HepG2 (cell line): ENCODE results near the gene ARL6. TPM values are rescaled to one million over a fixed set of nuclear protein-coding genes. Genes with fewer than 3 reads are reported as not detected.
A peak's percentile ranks its signal among the peaks of the same experiment; 100 is the strongest.

Experiments used
- ATAC-seq: fragments of 200-7000 bp; cut with Tn5 transposase; 3 replicates; pipeline ENCODE4 v1.9.1; 2020; ENCODE audit warnings: mild to moderate bottlenecking, moderate library complexity
- BruUV-seq: library from RNA; stranded (reverse); fragments of 400-500 nt; replicated peaks from 2 replicates; lab custom pipeline; 2021; lab: Mats Ljungman, UMichigan
- CTCF ChIA-PET: fragments of 300-600 bp; formaldehyde crosslinking; extraction: SDS; loops from one replicate; lab custom pipeline; 2021; ENCODE audit warnings: low total read pairs, inconsistent platforms, low intra/inter-chr PET ratio; lab: Yijun Ruan, JAX
- POLR2A ChIA-PET: fragments of 350-600 bp; sonication (Branson Sonifier 250); formaldehyde crosslinking; loops from one replicate; lab custom pipeline; 2020; ENCODE audit warnings: antibody characterized with exemption, inconsistent platforms; lab: Yijun Ruan, JAX
- DNase-seq: peaks from one replicate; pipeline ENCODE4 v3.0.0-alpha.2; 2015; ENCODE audit warnings: low spot score
- FAIRE-seq: peaks from 3 replicates; lab custom pipeline; 2011; peaks lifted over from hg19 to GRCh38; lab: Jason Lieb, UNC
- H2AFZ ChIP-seq: one replicate; pipeline ENCODE4 v1.6.1; 2011; ENCODE audit warnings: low read length, inconsistent platforms
- H3K27ac ChIP-seq: fragments of 300-600 bp; 3 replicates; pipeline ENCODE4 v1.8.0; 2011; ENCODE audit warnings: mixed run types, mild to moderate bottlenecking, mixed read lengths, low read length, inconsistent platforms; ENCODE audit not compliant: insufficient read depth; ENCODE audit errors: extremely low read length
- H3K27me3 ChIP-seq, 2 experiments: fragments of 200-600 bp in 1 of 2; 2 replicates in 1 of 2; 3 replicates in 1 of 2; pipeline versions ENCODE4 v1.6.0 to v1.8.0; 2011; ENCODE audit warnings: low read length in 2 of 2, mild to moderate bottlenecking in 2 of 2, moderate library complexity in 2 of 2, inconsistent platforms in 1 of 2; ENCODE audit not compliant: insufficient read depth in 2 of 2, control insufficient read depth in 1 of 2
- H3K36me3 ChIP-seq, 2 experiments: fragments of 200-600 bp in 1 of 2; replicated peaks in 1 of 2; 2 replicates in 1 of 2; 3 replicates in 1 of 2; pipeline versions ENCODE4 v1.5.1 to v1.8.0; 2011; ENCODE audit warnings: low read length in 2 of 2, inconsistent platforms in 1 of 2; ENCODE audit not compliant: insufficient read depth in 2 of 2, control insufficient read depth in 1 of 2
- H3K4me1 ChIP-seq: 2 replicates; pipeline ENCODE4 v1.5.1; 2012; ENCODE audit warnings: low read length, inconsistent platforms; ENCODE audit not compliant: insufficient read depth
- H3K4me2 ChIP-seq: 2 replicates; pipeline ENCODE4 v1.6.0; 2011; ENCODE audit warnings: low read depth, low read length, inconsistent platforms
- H3K4me3 ChIP-seq, 3 experiments: fragments of 200-600 bp in 1 of 3; sonication (generic), shearing (Covaris generic) in 1 of 3; replicated peaks in 1 of 3; 2 replicates each; pipeline ENCODE4 v1.5.1; 2011 to 2016; ENCODE audit warnings: low read length in 3 of 3, inconsistent platforms in 2 of 3, low read depth in 2 of 3, mild to moderate bottlenecking in 2 of 3, control low read depth in 1 of 3, mixed read lengths in 1 of 3; ENCODE audit not compliant: insufficient read depth in 1 of 3
- H3K79me2 ChIP-seq: one replicate; pipeline ENCODE4 v1.6.1; 2011; ENCODE audit warnings: low read length, inconsistent platforms; ENCODE audit not compliant: insufficient read depth
- H3K9ac ChIP-seq: 2 replicates; pipeline ENCODE4 v1.6.0; 2011; ENCODE audit warnings: mild to moderate bottlenecking, low read depth, low read length, inconsistent platforms; ENCODE audit not compliant: insufficient read depth
- H3K9me3 ChIP-seq: 2 replicates; pipeline ENCODE4 v1.5.1; 2012; ENCODE audit warnings: mild to moderate bottlenecking, low read length
- H4K20me1 ChIP-seq: 2 replicates; pipeline ENCODE4 v1.6.0; 2011; ENCODE audit warnings: inconsistent platforms, mild to moderate bottlenecking, low read length, moderate library complexity; ENCODE audit not compliant: insufficient read depth
- GTF2F1 ChIP-seq: fragments of 150-350 bp; IDR thresholded peaks from 2 replicates; pipeline ENCODE4 v1.6.1; 2014; ENCODE audit warnings: low read length
- HOXA5 ChIP-seq: sonication (generic); formaldehyde crosslinking; IDR thresholded peaks from 2 replicates; pipeline ENCODE4 v1.4.0; 2020; ENCODE audit warnings: missing genetic modification reagents
- JUN ChIP-seq: sonication (generic); formaldehyde crosslinking; IDR thresholded peaks from 2 replicates; pipeline ENCODE4 v1.4.0; 2020; ENCODE audit warnings: mild to moderate bottlenecking, missing genetic modification reagents
- MAFF ChIP-seq: IDR thresholded peaks from 2 replicates; pipeline ENCODE4 v1.6.1; 2011; ENCODE audit warnings: low read depth, low read length, improper control_type of control experiment
- MED13 ChIP-seq: sonication (generic); formaldehyde crosslinking; IDR thresholded peaks from 2 replicates; pipeline ENCODE4 v1.5.0; 2020; ENCODE audit warnings: missing genetic modification reagents
- RAD21 ChIP-seq: fragments of 450-650 bp; formaldehyde crosslinking; IDR thresholded peaks from 2 replicates; pipeline ENCODE4 v1.5.0; 2020; ENCODE audit warnings: mild to moderate bottlenecking
- SRSF9 ChIP-seq: fragments of 200-400 bp; formaldehyde crosslinking; IDR thresholded peaks from 2 replicates; pipeline ENCODE4 v1.6.1; 2018; ENCODE audit warnings: borderline replicate concordance, mild to moderate bottlenecking, low read depth, low read length; ENCODE audit not compliant: insufficient read depth, poor library complexity, severe bottlenecking
- TEAD3 ChIP-seq: optimal IDR thresholded peaks from 2 replicates; pipeline ENCODE3; 2016; ENCODE audit warnings: borderline replicate concordance
- YEATS2 ChIP-seq: sonication (generic); formaldehyde crosslinking; IDR thresholded peaks from 2 replicates; pipeline ENCODE4 v1.4.0; 2020; ENCODE audit warnings: missing genetic modification reagents, borderline replicate concordance
- ZBTB21 ChIP-seq: sonication (generic); formaldehyde crosslinking; IDR thresholded peaks from 2 replicates; pipeline ENCODE4 v1.4.0; 2020; ENCODE audit warnings: missing genetic modification reagents
- ZIK1 ChIP-seq: sonication (generic); formaldehyde crosslinking; IDR thresholded peaks from 2 replicates; pipeline ENCODE4 v1.5.0; 2020; ENCODE audit warnings: mild to moderate bottlenecking, low read depth, missing genetic modification reagents, borderline replicate concordance
- ZNF20 ChIP-seq: sonication (generic); formaldehyde crosslinking; IDR thresholded peaks from 2 replicates; pipeline ENCODE4 v1.4.0; 2020; ENCODE audit warnings: mild to moderate bottlenecking, moderate library complexity, missing genetic modification reagents
- ZNF251 ChIP-seq: sonication (generic); formaldehyde crosslinking; IDR thresholded peaks from 2 replicates; pipeline ENCODE4 v1.9.0; 2021; ENCODE audit warnings: mild to moderate bottlenecking, missing genetic modification reagents
- ZNF296 ChIP-seq: sonication (generic); formaldehyde crosslinking; conservative IDR thresholded peaks from 2 replicates; pipeline ENCODE4 v1.5.0; 2020; ENCODE audit warnings: mild to moderate bottlenecking, missing genetic modification reagents
- ZNF468 ChIP-seq: sonication (generic); formaldehyde crosslinking; IDR thresholded peaks from 2 replicates; pipeline ENCODE4 v1.8.0; 2022; ENCODE audit warnings: mild to moderate bottlenecking, moderate library complexity, missing genetic modification reagents
- ZNF552 ChIP-seq: sonication (generic); formaldehyde crosslinking; IDR thresholded peaks from 2 replicates; pipeline ENCODE4 v1.9.0; 2022; ENCODE audit warnings: missing genetic modification reagents, mild to moderate bottlenecking, borderline replicate concordance
- ZNF615 ChIP-seq: sonication (generic); formaldehyde crosslinking; IDR thresholded peaks from 2 replicates; pipeline ENCODE4 v1.5.0; 2020; ENCODE audit warnings: mild to moderate bottlenecking, missing genetic modification reagents, borderline replicate concordance
- in situ Hi-C: cut with HindIII; loops from 2 replicates; pipeline ENCODE4 v1.10.0; 2017; ENCODE audit warnings: low pct_unique_long_range_greater_than_20kb; ENCODE audit not compliant: extremely low pct_ligation_motif_present
- intact Hi-C: fragments of 100-400 bp; cut with micrococcal nuclease; formaldehyde crosslinking; loops from one replicate; pipeline ENCODE4 v1.10.0; 2022; ENCODE audit not compliant: unreplicated experiment
- polyA plus RNA-seq, 8 experiments: library from polyadenylated mRNA; depleted of rRNA in 3 of 8; stranded (reverse) in 7 of 8; unstranded in 1 of 8; fragments of >200 nt; fragmentation: Illumina TruSeq in 4 of 8; extraction: Trizol in 4 of 8; gene quantifications; 2 replicates each; pipeline versions ENCODE4 v1.2.1 to v1.2.3, GENCODE V29; 2011 to 2016; ENCODE audit warnings: low read depth in 4 of 8, missing spikeins in 1 of 8, mixed read lengths in 1 of 8; ENCODE audit not compliant: insufficient read depth in 1 of 8
- total RNA-seq, 5 experiments: library from RNA; depleted of rRNA; stranded (reverse); fragments of >200 nt; fragmentation: Illumina TruSeq; extraction: Trizol; gene quantifications; 2 replicates each; pipeline ENCODE4 v1.2.3, GENCODE V29; 2016; ENCODE audit warnings: low read depth in 1 of 5
- TF ChIP-seq, protein P1 (sequence below): conservative IDR thresholded peaks from 2 replicates; pipeline ENCODE4 v1.6.1; 2018; ENCODE audit warnings: missing genetic modification reagents
- TF ChIP-seq, protein P2 (sequence below): sonication (generic); formaldehyde crosslinking; IDR thresholded peaks from 2 replicates; pipeline ENCODE4 v1.4.0; 2020; ENCODE audit warnings: missing genetic modification reagents, low read depth, mild to moderate bottlenecking, borderline replicate concordance
- TF ChIP-seq, protein P3 (sequence below): sonication (generic); formaldehyde crosslinking; IDR thresholded peaks from 2 replicates; pipeline ENCODE4 v1.4.0; 2020; ENCODE audit warnings: mild to moderate bottlenecking, missing genetic modification reagents
- TF ChIP-seq, protein P4 (sequence below): sonication (generic); formaldehyde crosslinking; IDR thresholded peaks from 2 replicates; pipeline ENCODE4 v1.8.1; 2022; ENCODE audit warnings: low read depth, mild to moderate bottlenecking, missing genetic modification reagents

The ARL6 gene
- total and polyA plus RNA-seq, 2 of the 13 experiments (the other 11 are each of a cell fraction or from before 2014, with no cell fraction given): 1.3 to 3.7 TPM

DNA sequence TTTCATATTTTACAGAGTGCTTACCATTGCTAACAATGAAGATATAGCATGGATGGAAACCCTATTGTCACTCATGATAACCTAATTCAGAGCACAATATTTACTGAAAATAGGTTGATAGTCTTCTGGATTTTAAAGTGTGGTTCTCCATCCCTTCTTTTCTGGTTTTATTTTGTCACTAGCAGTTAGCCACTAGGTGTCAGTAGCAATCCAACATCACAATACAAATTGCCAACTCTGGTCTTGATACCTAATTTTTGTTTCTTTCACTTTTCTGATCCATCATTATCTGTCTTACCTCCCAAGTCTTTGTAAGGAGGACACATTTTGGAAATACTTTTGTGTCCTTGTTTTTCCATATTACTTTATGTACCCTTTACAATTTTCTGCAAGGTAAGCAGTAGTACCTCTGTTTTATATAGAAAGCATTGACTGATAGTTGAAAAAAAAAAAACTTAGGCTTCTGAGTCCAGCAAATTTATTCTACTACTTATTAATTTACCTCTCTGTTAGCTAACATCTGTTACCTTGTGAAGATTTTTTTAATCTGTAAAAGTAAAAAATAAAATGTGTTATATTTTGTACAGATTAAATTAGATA is 29.0 kb downstream of the ARL6 start:
- DNase-seq: peak; percentile 60
- TF ChIP-seq RAD21 (CRISPR knock-in tag): peak; percentile 73; the same call in 1 of the 2 replicates
- TF ChIP-seq SRSF9: no peak
- no peak for TF ChIP-seq TEAD3 (CRISPR knock-in tag)
- no peak for TF ChIP-seq JUN
- TF ChIP-seq, protein P1, sequence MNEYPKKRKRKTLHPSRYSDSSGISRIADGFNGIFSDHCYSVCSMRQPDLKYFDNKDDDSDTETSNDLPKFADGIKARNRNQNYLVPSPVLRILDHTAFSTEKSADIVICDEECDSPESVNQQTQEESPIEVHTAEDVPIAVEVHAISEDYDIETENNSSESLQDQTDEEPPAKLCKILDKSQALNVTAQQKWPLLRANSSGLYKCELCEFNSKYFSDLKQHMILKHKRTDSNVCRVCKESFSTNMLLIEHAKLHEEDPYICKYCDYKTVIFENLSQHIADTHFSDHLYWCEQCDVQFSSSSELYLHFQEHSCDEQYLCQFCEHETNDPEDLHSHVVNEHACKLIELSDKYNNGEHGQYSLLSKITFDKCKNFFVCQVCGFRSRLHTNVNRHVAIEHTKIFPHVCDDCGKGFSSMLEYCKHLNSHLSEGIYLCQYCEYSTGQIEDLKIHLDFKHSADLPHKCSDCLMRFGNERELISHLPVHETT (CRISPR knock-in tag): no peak
- TF ChIP-seq, protein P2, sequence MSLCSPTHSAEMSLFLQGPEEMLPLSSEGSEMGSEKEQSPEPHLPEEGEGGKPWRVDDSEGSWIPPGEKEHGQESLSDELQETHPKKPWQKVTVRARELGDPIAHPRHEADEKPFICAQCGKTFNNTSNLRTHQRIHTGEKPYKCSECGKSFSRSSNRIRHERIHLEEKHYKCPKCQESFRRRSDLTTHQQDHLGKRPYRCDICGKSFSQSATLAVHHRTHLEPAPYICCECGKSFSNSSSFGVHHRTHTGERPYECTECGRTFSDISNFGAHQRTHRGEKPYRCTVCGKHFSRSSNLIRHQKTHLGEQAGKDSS: no peak
- no peak for TF ChIP-seq YEATS2
- TF ChIP-seq ZNF552: no peak
- no peak for TF ChIP-seq ZBTB21 (CRISPR knock-in tag)
- no peak for TF ChIP-seq ZNF251 (CRISPR knock-in tag)
- TF ChIP-seq ZIK1: no peak
- TF ChIP-seq ZNF20 (CRISPR knock-in tag): no peak
- peak; percentile 51 for TF ChIP-seq MAFF
- no peak for TF ChIP-seq ZNF615 (CRISPR knock-in tag)
- TF ChIP-seq, protein P3, sequence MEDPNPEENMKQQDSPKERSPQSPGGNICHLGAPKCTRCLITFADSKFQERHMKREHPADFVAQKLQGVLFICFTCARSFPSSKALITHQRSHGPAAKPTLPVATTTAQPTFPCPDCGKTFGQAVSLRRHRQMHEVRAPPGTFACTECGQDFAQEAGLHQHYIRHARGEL (CRISPR knock-in tag): no peak
- TF ChIP-seq GTF2F1: no peak
- TF ChIP-seq, protein P4, sequence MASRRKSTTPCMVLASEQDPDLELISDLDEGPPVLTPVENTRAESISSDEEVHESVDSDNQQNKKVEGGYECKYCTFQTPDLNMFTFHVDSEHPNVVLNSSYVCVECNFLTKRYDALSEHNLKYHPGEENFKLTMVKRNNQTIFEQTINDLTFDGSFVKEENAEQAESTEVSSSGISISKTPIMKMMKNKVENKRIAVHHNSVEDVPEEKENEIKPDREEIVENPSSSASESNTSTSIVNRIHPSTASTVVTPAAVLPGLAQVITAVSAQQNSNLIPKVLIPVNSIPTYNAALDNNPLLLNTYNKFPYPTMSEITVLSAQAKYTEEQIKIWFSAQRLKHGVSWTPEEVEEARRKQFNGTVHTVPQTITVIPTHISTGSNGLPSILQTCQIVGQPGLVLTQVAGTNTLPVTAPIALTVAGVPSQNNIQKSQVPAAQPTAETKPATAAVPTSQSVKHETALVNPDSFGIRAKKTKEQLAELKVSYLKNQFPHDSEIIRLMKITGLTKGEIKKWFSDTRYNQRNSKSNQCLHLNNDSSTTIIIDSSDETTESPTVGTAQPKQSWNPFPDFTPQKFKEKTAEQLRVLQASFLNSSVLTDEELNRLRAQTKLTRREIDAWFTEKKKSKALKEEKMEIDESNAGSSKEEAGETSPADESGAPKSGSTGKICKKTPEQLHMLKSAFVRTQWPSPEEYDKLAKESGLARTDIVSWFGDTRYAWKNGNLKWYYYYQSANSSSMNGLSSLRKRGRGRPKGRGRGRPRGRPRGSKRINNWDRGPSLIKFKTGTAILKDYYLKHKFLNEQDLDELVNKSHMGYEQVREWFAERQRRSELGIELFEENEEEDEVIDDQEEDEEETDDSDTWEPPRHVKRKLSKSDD (CRISPR knock-in tag): no peak
- no peak for TF ChIP-seq MED13 (CRISPR knock-in tag)
- TF ChIP-seq HOXA5 (CRISPR knock-in tag): no peak
- no peak for TF ChIP-seq ZNF468 (CRISPR knock-in tag)
- no peak for TF ChIP-seq ZNF296 (CRISPR knock-in tag)

More for the DNA sequence above, 29.0 kb downstream of the ARL6 start:
- H3K27ac ChIP-seq: no peak overlapping the region
- POLR2A ChIA-PET: no interaction called here
- H3K4me1 ChIP-seq: no peaks in the 10 kb centered on the region
- H3K9me3 ChIP-seq: no peaks in the 10 kb centered on the region
- ATAC-seq (peak; percentile 48; the same call in 2 of the 3 replicates), FAIRE-seq (peak; percentile 73)
- H3K27me3 ChIP-seq: no peaks in the 10 kb centered on the region
- H3K4me3 ChIP-seq: no peak overlapping the region
- H3K4me2 ChIP-seq: no peak overlapping the region
- H2AFZ ChIP-seq: no peak overlapping the region
- no peaks in the 10 kb centered on the region for H3K79me2 ChIP-seq
- no TSS peak for BruUV-seq
- CTCF ChIA-PET: interaction anchor here (1.3 to 4.5 kb wide), 2 partner anchors 216 to 230 kb away, joined by 5 to 64 read pairs; no protein-coding TSS in a partner anchor
- H3K36me3 ChIP-seq: no peaks in the 10 kb centered on the region
- H3K9ac ChIP-seq: no peak overlapping the region
- intact Hi-C loops: loop anchor here (1.0 to 10.0 kb wide), 2 partner anchors 230 to 531 kb away; no protein-coding TSS in a partner anchor
- H4K20me1 ChIP-seq: no peaks in the 10 kb centered on the region
- in situ Hi-C loops: loop anchor here (5.0 to 25.0 kb wide), 2 partner anchors 229 to 544 kb away; no protein-coding TSS in a partner anchor
